22Rv1 (cell line): ENCODE results near the gene RAB17.

Experiments used
- H3K27ac ChIP-seq: fragments of 450-650 bp; 2 replicates; pipeline ENCODE4 v1.5.1; 2017
- ZFX ChIP-seq: fragments of 450-650 bp; IDR thresholded peaks from 2 replicates; pipeline ENCODE4 v1.6.1; 2017; ENCODE audit warnings: antibody characterized with exemption, borderline replicate concordance
- TF ChIP-seq, protein P1 (sequence below): fragments of 450-650 bp; IDR thresholded peaks from 2 replicates; pipeline ENCODE4 v1.5.1; 2017; ENCODE audit warnings: mild to moderate bottlenecking

RAB17 gene

GRCh38 chr2:237563816-237564215, 26.7 kb downstream of the RAB17 start:
- TF ChIP-seq, protein P1, sequence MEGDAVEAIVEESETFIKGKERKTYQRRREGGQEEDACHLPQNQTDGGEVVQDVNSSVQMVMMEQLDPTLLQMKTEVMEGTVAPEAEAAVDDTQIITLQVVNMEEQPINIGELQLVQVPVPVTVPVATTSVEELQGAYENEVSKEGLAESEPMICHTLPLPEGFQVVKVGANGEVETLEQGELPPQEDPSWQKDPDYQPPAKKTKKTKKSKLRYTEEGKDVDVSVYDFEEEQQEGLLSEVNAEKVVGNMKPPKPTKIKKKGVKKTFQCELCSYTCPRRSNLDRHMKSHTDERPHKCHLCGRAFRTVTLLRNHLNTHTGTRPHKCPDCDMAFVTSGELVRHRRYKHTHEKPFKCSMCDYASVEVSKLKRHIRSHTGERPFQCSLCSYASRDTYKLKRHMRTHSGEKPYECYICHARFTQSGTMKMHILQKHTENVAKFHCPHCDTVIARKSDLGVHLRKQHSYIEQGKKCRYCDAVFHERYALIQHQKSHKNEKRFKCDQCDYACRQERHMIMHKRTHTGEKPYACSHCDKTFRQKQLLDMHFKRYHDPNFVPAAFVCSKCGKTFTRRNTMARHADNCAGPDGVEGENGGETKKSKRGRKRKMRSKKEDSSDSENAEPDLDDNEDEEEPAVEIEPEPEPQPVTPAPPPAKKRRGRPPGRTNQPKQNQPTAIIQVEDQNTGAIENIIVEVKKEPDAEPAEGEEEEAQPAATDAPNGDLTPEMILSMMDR, result no peak
- TF ChIP-seq ZFX, result no peak
- H3K27ac ChIP-seq, result no peak overlapping the region

GRCh38 chr2:237561221-237561620, 29.3 kb downstream of the RAB17 start:
- no peak overlapping the region for H3K27ac ChIP-seq
- TF ChIP-seq, protein P1, result no peak
- no peak for TF ChIP-seq ZFX

- H3K27ac ChIP-seq, result peak overlapping the region; percentile 48
- TF ChIP-seq, protein P1, result no peak
- TF ChIP-seq ZFX, result no peak
Measured at GRCh38 chr2:237558961-237559641, 31.4 kb downstream of the RAB17 start.

- no peak for TF ChIP-seq ZFX
- TF ChIP-seq, protein P1, result no peak
Measured at GRCh38 chr2:237557633-237558015, 32.9 kb downstream of the RAB17 start.

DNA sequence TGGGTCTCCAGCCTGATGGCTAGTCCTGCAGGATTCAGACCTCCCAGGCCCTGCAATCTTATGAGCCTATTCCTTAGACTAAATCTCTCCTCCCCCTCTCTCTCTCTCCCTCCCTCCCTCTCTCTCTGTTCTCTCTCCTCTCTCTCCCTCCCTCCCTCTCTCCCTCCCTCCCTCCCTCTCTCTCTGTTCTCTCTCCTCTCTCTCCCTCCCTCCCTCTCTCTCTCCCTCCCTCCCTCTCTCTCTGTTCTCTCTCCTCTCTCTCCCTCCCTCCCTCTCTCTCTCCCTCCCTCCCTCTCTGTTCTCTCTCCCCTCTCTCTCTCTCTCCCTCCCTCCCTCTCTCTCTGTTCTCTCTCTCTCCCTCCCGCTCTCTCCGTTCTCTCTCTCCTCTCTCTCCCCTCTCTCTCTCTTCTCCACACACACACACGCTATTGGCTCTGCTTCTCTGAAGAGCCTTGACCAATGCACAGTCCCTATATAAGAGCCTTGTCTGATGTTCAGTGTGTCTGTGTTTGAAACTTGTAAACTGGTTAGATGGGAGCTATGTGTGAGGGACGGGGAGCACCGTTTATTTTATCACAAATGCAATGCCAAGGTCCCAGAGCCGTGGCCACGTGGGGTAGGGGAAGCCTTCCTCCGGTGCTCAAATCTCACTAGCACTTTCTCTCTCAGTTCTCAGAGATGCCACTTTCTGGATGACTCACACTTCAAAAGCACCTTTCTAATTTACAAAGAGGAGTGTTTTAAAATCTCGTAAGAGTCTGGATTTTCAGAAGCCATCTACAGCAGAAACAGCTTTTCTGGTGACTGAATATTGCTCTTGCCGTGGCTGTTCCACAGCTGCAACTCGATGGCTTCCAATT, 33.5 kb downstream of the RAB17 start:
- peak overlapping the region; percentile 51 for H3K27ac ChIP-seq

More at GRCh38 chr2:237557633-237558015, 32.9 kb downstream of the RAB17 start:
- peak overlapping the region; percentile 48 for H3K27ac ChIP-seq

DNA sequence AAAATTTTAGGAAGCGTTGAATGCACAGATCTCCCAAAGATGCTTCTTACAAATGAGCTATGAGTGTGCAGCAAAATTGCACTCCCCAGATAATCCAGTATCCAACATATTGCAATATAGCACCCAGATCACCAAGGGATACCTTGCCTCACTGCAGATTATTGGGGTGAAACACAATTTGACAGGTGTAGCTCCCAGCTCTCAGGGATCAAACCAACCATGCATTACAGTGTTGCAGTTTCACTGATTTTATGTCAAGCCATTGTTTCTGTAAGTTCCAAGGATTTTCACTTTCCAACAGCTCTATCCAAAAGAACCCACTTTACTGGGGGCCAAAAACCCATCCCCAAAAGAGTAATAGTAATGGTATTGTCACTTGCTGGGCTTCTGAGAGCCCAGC, 35.0 kb downstream of the RAB17 start:
- H3K27ac ChIP-seq, result peak overlapping the region; percentile 51
- no peak for TF ChIP-seq ZFX

More for the DNA sequence above, 33.5 kb downstream of the RAB17 start:
- TF ChIP-seq ZFX, result no peak
- TF ChIP-seq, protein P1, result no peak

DNA sequence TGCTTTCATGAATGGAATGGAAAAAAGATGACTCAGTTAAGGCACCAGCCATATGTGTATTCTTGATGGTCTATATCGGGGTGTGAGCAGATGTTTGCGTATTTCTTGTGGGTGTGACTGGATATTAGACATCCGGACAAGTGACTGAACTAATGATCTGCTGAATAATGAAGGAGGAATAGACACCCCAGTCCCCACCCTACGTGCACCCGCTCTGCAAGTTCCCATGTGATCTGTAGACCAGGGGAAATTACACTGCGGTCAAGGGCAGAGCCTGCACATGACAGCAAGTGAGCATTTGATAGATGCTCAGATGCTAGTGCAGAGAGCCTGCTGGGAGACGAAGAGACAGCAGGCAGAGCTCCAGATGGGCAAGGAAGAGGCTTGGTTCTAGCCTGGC, 36.6 kb downstream of the RAB17 start:
- TF ChIP-seq, protein P1, result no peak
- TF ChIP-seq ZFX, result no peak
- H3K27ac ChIP-seq, result peak overlapping the region; percentile 51
